Kidney epithelial cell (primary cell): ENCODE data around the gene SYP. TPM values are rescaled to one million over a fixed set of nuclear protein-coding genes. Genes with fewer than 3 reads are reported as not detected.

Experiments used
- DNase-seq: peaks from one replicate; pipeline ENCODE4 v3.0.0-alpha.2; 2010; ENCODE audit warnings: low read depth
- H3K27me3 ChIP-seq: 2 replicates; pipeline ENCODE4 v1.6.0; 2011; ENCODE audit warnings: low read length; ENCODE audit not compliant: control insufficient read depth, insufficient read depth
- H3K36me3 ChIP-seq: 2 replicates; pipeline ENCODE4 v1.5.1; 2011; ENCODE audit warnings: low read length; ENCODE audit not compliant: control insufficient read depth, insufficient read depth
- H3K4me3 ChIP-seq: 2 replicates; pipeline ENCODE4 v1.5.1; 2011; ENCODE audit warnings: low read depth, mild to moderate bottlenecking, control low read depth, low read length
- CTCF ChIP-seq: IDR thresholded peaks from 2 replicates; pipeline ENCODE4 v1.5.1; 2011; ENCODE audit warnings: mild to moderate bottlenecking, moderate library complexity, low read length, control low read depth, inconsistent platforms; ENCODE audit not compliant: insufficient read depth, poor library complexity, severe bottlenecking
- total RNA-seq: library from RNA; depleted of rRNA; stranded (reverse); fragments of >200 nt; gene quantifications from 2 replicates; pipeline ENCODE4 v1.2.3, GENCODE V29; 2015

SYP gene
- total RNA-seq, 1 donor from 2014 or later, result 1.0 TPM

DNA sequence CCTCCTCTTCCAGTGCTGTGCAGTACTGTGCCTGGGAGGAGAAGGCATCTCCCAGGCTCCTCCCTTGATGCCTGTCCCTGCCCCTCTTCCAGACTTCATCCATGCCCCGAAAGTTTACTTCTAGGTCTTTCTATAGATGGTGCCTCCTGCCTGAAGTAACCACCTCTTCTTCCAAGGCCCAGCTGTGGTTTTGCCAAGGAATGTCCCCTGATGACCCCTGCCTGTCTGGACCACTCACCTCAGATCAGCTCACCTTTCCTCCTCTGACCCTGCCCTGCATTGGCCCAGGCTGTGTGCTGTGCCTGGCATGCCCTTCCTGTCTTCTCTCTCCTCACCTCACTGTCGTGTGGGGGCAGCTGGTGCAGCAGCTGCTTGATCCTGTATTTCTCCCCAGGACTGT is 20.6 kb downstream of the SYP start:
- no peak for DNase-seq
- no peak for TF ChIP-seq CTCF
- Histone ChIP-seq H3K4me3 (no peak overlapping the region), H3K27me3 (no peaks in the 10 kb centered on the region), H3K36me3 (peaks cover 2% of the 10 kb centered on the region)

- no peaks in the 10 kb centered on the region for H3K27me3 ChIP-seq
- H3K4me3 ChIP-seq, result no peak overlapping the region
- peaks cover 2% of the 10 kb centered on the region for H3K36me3 ChIP-seq
- no peak for DNase-seq
- no peak for TF ChIP-seq CTCF
These were observed 21.5 kb downstream of the SYP start for GRCh38 chrX:49178537-49178936.

GRCh38 chrX:49177873-49178480 is 22.0 kb downstream of the SYP start:
- no peak for DNase-seq
- Histone ChIP-seq H3K4me3 (no peak overlapping the region), H3K36me3 (peaks cover 2% of the 10 kb centered on the region), H3K27me3 (no peaks in the 10 kb centered on the region)
- TF ChIP-seq CTCF, result no peak

DNA sequence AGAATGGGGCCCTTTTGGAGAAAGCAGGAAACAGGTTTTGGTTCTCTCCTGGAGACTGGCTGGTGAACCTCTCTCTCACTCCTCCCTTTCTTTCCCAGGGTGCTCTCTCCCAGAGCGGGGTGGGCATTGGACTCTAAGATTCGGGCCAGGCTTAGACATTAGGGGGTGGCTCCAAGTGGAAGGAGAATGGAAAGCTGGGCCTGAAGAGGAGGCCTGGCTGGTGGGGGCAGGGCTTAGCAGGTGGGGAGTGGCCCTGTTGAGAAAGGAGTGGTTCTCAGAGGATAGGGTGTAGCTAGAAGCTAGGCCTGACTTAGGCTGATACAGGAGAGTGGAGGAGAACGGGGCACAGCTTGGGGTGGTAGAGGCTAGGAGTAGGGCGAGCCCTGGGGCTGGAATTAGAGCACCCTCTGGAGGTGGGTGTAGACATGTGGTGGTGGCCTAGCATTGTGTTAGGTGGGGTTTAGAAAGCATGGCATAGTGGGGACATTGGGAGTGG is 22.6 kb downstream of the SYP start:
- no peak for TF ChIP-seq CTCF
- peaks cover 2% of the 10 kb centered on the region for H3K36me3 ChIP-seq
- H3K27me3 ChIP-seq, result no peaks in the 10 kb centered on the region
- no peak for DNase-seq
- H3K4me3 ChIP-seq, result no peak overlapping the region

DNA sequence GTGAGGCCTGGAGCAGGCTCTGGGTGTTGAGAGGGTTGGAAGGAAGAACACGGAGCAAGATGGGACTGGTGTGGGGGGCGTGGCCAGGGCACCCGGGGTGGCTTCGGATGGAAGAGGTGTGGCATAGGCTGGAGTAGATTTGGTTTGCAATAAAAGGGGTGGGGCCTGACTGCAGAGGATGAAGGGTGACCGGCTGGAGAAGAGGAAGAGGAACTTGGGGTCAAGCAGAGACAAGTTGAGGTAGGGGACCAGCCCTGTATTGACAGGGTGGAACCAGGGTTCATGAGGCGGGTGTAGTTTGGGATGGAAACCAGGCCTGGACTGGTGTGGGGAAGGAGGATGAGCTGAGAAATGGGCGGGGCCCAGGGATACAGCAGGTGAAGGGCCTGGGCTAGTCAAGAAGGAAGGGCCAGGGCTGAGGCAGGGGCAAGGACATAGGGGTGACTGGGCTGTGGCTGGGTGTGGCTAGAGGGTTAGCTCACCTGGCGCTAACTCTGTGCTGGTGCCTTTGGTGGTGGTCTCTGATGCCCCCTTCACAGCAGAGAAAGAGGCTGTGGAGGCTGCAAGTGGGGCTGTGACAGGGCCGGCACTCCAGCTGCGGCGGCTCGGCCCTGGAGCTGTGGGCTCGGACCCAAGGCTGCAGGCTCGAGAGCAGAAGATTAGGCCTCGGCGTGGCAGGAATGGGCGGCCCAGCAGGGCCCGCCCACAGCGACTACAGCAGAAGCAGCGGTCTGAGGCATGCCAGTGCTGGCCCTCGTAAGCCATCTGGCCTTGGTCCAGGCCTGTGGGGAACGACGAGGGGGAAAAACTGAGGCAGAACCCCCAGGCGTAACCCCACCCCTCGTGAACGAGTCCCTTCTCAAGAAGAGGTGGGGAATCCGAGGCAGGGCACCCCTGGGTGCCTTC is 23.3 kb downstream of the SYP start:
- no peak for DNase-seq
- H3K4me3 ChIP-seq, result no peak overlapping the region
- peaks cover 1% of the 10 kb centered on the region for H3K36me3 ChIP-seq
- H3K27me3 ChIP-seq, result no peaks in the 10 kb centered on the region
- no peak for TF ChIP-seq CTCF
